HT1080 (cell line): ENCODE results near the gene MUC5AC. TPM values are rescaled to one million over a fixed set of nuclear protein-coding genes. Genes with fewer than 3 reads are reported as not detected.
"Not testable (repeated sequence)": the region's sequence is repeated elsewhere in the genome, so short reads cannot be mapped to it uniquely, and the experiment has no call there.

Experiments
- DNase-seq: peaks from one replicate; pipeline ENCODE4 v3.0.0-alpha.2; 2015; ENCODE audit warnings: low read depth
- total RNA-seq: library from RNA; depleted of rRNA; stranded (reverse); fragments of >200 nt; shearing (Covaris generic); gene quantifications from 2 replicates; pipeline ENCODE4 v1.2.3, GENCODE V29; 2014

The MUC5AC gene
- total RNA-seq, 1 experiment from 2014 or later: not detected

DNA sequence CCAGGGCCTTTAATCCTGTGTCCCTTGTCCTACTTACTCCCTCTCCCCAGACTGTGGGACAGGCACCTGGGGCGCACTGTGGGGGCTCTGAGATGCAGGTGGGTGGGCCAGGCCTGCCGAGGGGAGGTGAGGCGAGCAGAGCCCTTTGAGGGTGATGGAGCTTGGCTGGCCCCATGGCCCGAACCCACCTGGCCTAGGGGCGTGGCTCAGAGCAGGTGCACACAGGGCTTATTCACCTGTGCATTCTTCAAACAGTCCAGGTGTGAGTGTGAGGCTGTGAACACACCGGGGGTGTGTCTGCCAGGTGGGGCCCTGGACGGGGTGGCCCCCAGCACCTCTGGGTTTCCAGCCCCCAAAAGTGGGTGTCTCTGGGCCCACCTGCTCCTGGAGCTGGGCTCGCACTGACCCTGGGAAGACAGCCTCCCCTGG is 9.0 kb upstream of the MUC5AC start:
- DNase-seq: no peak

DNA sequence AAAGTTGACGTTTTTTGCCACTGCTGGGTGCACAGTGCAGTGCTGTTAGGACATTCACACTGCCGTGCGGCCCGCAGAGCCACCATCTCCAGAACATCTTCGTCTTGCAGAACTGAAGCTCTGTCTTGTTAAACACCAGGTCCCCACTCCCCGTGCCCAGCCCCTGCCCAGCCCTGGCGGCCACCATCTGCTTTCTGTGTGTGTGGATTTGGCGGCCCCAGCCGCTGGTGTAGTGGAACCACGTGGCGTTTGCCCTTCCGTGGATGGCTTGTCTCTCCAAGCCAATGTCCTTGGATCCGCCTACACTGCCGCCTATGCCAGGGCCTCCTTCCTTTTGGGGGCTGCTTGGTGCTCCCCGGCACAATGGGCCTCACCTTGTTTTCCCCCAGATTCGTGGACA is 8.2 kb upstream of the MUC5AC start:
- DNase-seq: no peak

GRCh38 chr11:1150116-1150515 is 7.6 kb upstream of the MUC5AC start:
- DNase-seq: no peak

DNA sequence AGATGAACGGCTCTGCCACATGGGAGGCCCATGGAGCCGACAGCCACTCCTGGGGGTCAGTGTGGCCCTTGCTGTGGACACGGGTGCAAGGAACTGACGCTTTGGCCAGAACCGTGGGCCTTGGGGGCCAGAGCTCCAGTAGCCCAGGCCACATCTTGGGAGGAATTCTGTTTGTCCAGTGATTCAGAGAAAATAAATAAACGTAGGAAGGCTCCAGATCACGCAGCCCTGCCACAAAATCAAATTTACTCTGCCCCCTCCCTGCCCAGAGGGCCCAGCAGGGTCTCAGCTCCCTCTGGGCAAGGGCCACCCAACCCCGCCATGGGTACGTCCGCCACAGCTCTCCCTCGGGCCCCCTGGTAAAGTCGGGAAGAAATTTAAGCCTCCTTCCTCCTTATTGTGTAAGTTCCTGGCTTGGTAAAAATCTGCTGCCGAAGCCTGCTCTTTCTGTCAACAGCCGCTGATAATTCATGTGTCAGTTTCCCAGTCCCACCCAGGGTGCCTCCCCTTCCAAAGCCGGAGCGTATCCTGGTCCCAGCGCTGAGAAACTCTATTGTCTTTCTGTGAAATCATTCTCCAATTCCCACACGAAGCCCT is 6.9 kb upstream of the MUC5AC start:
- no peak for DNase-seq

GRCh38 chr11:1151366-1152315 is 6.1 kb upstream of the MUC5AC start:
- DNase-seq: no peak

- peak; percentile 53 for DNase-seq
Measured at GRCh38 chr11:1152316-1153104, 5.2 kb upstream of the MUC5AC start.

DNA sequence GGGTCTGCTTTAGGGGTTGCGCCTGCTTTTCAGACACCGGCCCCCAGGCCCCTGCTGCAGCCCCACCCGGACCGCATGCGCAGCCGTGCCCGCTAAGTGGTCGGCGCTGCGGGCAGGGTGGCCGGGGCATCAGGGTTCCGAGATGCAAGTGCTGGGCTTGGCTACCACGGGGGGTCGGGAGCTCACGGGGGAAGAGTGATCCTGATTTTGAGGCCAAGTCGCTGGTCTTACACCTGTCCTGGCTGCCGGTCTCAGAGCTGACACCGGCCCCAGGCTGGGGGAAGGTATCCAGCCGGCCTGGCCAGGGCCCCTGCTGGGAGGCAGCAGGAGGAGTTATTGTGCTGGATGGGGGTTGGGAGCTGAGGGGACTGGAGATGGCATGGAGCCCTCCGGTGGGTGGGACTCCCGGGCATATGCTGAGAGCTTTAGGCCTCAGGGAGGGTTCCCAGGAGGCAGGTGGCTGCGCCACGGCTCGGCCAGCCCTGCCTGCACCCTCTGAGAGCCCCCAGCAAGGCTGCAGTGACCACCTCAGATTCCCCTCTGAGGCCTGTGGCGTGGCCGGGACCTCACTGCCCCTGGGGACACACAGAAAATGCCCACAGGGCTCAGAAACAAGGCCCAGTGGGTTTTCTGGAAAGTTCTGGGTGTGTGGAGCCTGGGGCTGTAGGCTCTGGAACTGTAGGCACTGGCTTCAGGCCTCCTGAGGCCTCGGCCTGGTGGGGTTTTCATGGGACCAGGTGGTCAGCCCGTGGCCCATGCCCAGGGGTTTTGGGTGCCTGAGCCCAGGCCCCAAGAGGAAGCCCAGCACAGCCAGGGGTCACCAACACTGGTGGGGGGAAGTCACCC is 4.4 kb upstream of the MUC5AC start:
- DNase-seq: no peak

DNA sequence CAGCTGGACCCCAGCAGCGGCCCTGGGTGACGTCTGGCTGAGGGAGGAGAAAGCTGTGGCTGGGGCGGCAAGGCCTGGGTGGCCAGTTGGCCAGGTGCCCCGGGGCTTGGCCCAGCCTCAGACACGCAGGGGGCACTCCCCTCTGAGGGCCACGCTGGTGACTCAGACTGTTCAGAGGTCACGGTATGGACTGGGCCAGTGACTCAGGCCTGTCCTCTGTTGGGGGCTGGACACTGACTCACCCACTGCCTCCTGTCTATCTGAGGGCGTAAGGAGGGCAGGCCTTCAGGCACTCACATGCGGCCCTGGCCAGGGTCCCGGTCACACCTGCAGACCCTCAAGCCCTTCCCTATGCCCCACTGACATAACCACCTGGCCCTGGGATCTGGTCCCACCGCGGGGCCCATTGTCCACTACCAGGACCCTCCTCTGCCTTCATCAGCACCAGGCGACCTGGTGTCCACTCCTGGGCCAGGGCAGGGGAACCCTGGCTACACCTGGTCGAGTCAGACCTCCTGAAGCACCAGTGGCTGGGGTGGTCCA is 3.7 kb upstream of the MUC5AC start:
- DNase-seq: peak; percentile 61

DNA sequence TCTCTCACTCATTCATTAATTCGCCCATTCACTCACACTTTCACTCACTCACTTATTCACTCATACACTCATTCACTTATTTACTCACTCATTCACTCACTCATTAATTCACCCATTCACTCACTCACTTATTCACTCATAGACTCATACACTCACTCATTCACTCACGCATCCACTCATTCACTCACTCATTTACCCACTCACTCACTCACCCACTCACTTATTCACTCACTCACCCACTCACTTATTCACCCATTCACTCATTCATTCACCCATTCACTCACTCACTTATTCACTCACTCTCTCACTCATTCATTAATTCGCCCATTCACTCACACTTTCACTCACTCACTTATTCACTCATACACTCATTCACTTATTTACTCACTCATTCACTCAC is 3.1 kb upstream of the MUC5AC start:
- DNase-seq: not testable (repeated sequence)

DNA sequence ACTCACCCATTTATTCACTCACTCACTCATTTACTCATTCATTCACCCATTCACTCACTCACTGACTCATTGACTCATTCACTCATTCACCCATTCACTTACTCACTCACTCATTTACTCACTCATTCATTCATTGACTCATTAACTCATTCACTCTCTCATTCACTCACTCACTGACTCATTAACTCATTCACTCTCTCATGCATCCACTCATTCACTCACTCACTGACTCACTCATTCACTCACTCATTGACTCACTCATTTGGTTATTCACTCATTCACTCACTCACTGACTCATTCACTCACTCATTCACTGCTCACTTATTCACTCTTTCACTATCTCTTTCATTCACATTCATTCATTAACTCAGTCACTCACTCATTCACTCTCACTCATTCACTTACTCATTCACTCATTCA is 2.5 kb upstream of the MUC5AC start:
- DNase-seq: no peak

GRCh38 chr11:1156506-1157340 is 1.0 kb upstream of the MUC5AC start:
- no peak for DNase-seq

- no peak for DNase-seq
Measured at GRCh38 chr11:1157341-1157644, 460 bp upstream of the MUC5AC start.

DNA sequence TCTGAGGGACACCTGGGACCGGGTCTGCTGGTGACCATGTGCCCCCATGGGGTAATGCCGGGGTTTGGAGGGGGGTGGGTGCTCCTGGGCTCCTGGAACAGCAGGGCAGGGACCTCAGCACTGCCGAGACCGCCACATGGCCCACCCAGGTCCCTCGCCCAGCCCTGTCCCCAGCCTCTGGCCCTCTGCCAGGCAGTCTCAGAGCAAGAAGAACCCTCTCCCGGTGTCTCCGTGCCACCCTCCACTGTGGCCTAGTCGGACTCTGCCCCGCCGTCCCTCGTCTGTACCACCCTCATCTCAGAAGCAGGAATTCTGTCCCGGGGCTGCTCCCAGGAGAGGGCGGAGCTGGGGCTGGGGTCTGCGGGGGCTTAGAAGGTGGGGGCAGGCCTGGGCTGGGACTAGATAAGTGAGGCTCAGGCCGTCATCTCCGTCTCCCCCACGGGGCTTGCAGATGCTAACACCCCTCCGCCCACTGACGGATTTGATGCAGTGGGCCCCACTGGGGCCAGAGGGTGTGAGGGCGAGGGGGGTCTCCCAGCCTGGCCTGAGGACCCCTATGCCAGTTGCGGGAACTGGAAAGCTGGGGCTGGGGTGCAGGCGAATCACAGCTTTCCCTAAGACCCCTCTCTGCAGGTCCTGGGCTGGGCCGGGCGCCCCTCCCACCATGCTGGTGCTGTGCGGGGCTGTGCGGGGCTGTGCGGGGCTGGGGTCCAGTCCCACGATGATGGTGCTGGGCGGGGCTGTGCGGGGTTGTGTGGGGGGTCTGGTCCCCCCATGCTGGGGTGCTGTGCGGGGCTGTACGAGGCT is 1.1 kb downstream of the MUC5AC start:
- no peak for DNase-seq

DNA sequence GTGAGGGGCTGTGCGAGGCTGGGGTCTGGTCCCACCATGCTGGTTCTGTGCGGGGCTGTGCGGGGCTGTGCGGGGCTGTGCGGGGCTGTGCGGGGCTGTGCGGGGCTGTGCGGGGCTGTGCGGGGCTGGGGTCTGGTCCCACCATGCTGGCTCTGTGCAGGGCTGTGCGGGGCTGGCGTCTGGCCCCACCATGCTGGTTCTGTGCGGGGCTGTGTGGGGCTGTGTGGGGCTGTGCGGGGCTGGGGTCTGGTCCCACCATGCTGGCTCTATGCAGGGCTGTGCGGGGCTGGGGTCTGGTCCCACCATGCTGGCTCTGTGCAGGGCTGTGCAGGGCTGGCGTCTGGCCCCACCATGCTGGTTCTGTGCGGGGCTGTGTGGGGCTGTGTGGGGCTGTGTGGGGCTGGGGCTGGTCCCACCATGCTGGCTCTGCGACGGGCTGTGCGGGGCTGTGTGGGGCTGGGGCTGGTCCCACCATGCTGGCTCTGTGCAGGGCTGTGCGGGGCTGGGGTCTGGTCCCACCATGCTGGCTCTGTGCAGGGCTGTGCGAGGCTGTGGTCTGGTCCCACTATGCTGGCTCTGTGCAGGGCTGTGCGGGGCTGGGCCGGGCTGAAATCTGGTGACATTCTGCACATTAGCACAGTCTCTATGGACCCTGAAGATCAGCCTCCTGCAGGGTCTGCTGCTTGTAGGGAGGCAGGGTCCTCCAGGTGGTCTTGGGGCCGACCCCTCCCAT is 1.9 kb downstream of the MUC5AC start:
- DNase-seq: not testable (repeated sequence)

DNA sequence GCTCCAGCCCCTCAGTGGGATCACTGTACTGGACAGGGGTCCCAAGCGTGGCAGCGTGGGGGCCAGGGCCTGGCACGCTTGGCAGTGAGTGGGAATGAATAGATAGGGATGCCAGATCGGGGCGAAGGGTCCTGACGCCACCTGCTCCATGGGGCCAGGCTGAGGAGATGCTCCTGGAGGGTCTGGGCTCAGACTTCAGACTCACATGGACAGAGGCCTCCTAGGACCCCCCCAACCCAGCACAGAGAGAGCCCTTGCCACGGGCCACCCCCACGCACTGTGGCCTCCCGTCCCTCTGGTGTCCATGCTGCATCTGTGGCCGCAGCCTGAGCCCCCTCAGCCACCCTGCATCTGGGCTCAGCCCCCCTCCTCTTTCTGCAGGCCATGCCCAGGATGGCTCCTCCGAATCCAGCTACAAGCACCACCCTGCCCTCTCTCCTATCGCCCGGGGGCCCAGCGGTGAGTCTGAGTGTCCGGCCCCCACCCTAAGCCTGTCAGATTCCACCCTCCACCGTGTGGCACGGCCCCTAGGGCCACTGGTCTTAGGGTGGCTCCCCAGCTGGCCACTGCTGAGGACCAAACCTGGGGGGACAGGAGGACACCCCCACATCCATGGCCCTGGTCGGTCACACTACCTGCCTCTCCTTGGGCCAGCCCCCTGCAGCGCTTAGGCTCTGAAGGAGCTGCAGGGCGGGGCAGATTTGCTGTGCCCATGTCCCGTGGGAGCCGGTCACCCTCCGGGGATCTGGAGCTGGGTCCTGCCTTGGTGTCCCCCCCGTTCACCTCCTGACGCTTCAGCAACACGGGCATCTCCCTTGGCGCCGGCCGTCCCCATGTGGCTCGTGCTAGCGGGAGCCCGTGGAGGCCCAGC is 2.7 kb downstream of the MUC5AC start:
- DNase-seq: no peak

GRCh38 chr11:1161410-1162137 is 3.8 kb downstream of the MUC5AC start:
- DNase-seq: no peak

DNA sequence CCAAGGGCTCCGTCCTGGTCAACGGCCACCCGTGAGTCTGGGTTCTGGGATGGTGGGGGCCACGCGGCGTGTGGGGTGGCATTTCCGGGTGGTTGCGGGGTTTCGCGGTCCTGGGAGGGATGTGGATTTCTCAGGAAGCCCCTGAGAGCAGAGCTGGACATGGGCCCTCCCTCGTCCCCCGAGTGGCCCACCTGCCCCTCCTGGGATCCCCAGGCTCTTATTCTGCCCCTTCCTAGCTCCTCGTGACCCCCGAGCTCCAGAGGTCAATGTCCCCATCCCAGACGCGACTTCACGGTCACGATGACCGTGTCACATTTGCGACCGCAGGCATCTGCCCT is 4.4 kb downstream of the MUC5AC start:
- no peak for DNase-seq
